ENCODE results near the gene OR5AU1.

DNA sequence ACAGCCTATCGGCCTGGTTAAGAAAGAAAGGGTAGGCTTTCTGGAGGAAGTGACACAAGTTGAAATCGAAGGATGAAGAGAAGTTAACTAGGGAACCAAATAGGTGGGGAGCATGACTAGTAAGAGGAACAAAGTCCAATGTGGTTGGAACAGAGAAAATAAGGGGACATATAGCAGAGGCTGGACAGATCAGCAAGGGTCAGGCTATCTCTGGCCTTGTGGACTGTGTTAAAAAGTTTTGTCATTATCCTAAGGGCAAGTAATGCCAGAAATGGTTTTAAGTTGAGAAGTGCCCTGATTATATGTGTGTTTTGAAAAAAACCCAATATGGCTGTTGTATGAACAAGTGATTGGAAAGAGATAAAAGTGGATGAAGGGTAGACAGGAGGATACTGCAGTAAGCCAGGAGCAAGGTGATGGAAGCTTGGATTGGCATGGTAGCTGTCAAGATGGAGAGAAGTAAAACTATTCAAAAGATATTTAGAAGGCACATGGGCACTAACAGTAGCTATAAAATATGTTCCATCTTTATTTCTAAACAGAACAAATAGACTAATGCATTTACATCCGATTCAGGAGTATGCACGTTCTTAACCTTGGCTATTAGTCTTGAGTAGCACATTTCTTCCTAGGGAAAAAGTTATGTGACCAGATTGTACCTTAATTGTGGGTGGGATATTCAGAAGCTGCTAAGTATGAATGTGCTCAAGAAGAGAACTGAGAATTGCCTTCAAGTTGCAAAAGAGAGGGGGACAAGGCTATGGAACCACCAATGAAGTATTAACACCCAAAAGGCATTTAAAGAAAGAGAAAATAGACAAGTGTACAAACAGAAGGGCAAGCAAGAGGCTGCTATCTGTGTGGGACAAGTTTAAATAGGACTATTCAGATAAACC is 46.8 kb upstream of the OR5AU1 start:
- TF ChIP-seq, protein P1, sequence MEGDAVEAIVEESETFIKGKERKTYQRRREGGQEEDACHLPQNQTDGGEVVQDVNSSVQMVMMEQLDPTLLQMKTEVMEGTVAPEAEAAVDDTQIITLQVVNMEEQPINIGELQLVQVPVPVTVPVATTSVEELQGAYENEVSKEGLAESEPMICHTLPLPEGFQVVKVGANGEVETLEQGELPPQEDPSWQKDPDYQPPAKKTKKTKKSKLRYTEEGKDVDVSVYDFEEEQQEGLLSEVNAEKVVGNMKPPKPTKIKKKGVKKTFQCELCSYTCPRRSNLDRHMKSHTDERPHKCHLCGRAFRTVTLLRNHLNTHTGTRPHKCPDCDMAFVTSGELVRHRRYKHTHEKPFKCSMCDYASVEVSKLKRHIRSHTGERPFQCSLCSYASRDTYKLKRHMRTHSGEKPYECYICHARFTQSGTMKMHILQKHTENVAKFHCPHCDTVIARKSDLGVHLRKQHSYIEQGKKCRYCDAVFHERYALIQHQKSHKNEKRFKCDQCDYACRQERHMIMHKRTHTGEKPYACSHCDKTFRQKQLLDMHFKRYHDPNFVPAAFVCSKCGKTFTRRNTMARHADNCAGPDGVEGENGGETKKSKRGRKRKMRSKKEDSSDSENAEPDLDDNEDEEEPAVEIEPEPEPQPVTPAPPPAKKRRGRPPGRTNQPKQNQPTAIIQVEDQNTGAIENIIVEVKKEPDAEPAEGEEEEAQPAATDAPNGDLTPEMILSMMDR (IDR thresholded peaks at IDR 0.05): no peak
- TF ChIP-seq POLR2AphosphoS2 (conservative IDR thresholded peaks at IDR 0.05; ENCODE audit: low read length): 0 out of 2 replicates have a peak, but pooled peaks have one; percentile 9
- no peak for TF ChIP-seq NPAS2 (CRISPR knock-in tag; IDR thresholded peaks at IDR 0.05; ENCODE audit: borderline replicate concordance)
- TF ChIP-seq POLR2A (IDR thresholded peaks at IDR 0.05; ENCODE audit: low read length): no peak
- TF ChIP-seq, protein P2, sequence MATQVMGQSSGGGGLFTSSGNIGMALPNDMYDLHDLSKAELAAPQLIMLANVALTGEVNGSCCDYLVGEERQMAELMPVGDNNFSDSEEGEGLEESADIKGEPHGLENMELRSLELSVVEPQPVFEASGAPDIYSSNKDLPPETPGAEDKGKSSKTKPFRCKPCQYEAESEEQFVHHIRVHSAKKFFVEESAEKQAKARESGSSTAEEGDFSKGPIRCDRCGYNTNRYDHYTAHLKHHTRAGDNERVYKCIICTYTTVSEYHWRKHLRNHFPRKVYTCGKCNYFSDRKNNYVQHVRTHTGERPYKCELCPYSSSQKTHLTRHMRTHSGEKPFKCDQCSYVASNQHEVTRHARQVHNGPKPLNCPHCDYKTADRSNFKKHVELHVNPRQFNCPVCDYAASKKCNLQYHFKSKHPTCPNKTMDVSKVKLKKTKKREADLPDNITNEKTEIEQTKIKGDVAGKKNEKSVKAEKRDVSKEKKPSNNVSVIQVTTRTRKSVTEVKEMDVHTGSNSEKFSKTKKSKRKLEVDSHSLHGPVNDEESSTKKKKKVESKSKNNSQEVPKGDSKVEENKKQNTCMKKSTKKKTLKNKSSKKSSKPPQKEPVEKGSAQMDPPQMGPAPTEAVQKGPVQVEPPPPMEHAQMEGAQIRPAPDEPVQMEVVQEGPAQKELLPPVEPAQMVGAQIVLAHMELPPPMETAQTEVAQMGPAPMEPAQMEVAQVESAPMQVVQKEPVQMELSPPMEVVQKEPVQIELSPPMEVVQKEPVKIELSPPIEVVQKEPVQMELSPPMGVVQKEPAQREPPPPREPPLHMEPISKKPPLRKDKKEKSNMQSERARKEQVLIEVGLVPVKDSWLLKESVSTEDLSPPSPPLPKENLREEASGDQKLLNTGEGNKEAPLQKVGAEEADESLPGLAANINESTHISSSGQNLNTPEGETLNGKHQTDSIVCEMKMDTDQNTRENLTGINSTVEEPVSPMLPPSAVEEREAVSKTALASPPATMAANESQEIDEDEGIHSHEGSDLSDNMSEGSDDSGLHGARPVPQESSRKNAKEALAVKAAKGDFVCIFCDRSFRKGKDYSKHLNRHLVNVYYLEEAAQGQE (IDR thresholded peaks at IDR 0.05): no peak
